ENCODE results near the gene TUT1.

- TF ChIP-seq CTCF (IDR thresholded peaks at IDR 0.05) (no peak), POLR2A (IDR thresholded peaks at IDR 0.05) (no peak)
Measured at GRCh38 chr11:62567018-62567633, 24.2 kb downstream of the TUT1 start.
